Kidney (tissue), 22 donors: ENCODE measurements around the gene OR4D9. TPM values are rescaled to one million over a fixed set of nuclear protein-coding genes. Genes with fewer than 3 reads are reported as not detected.
A peak's percentile ranks its signal among the peaks of the same experiment; 100 is the strongest.

Source experiments
- DNase-seq, 5 donors: peaks; one replicate each; pipeline ENCODE4 v3.0.0-alpha.2; 2013 to 2020
- FAIRE-seq: peaks from 2 replicates; lab custom pipeline; 2012; peaks lifted over from hg19 to GRCh38; lab: Jason Lieb, UNC
- H3K27ac ChIP-seq, 2 donors: one replicate each; pipeline ENCODE4 v1.7.0; 2013; ENCODE audit warnings: low read depth in 2 of 2, low read length in 2 of 2, inconsistent platforms in 1 of 2
- H3K27me3 ChIP-seq: one replicate; pipeline ENCODE4 v1.7.1; 2013; ENCODE audit warnings: low read length, inconsistent platforms; ENCODE audit not compliant: control insufficient read depth, insufficient read depth
- H3K36me3 ChIP-seq, 3 donors: one replicate each; pipeline versions ENCODE4 v1.7.0 to v1.7.1; 2013; ENCODE audit warnings: low read length in 3 of 3, control low read depth in 1 of 3, inconsistent platforms in 1 of 3; ENCODE audit not compliant: insufficient read depth in 3 of 3, control insufficient read depth in 2 of 3
- H3K4me1 ChIP-seq, 3 donors: one replicate each; pipeline versions ENCODE4 v1.7.0 to v1.7.1; 2013; ENCODE audit warnings: low read length in 3 of 3, inconsistent platforms in 1 of 3, low read depth in 1 of 3; ENCODE audit not compliant: control insufficient read depth in 2 of 3, insufficient read depth in 2 of 3
- H3K4me3 ChIP-seq, 3 donors: one replicate each; pipeline versions ENCODE4 v1.7.0 to v1.8.1; 2013; ENCODE audit warnings: low read length in 3 of 3, control low read depth in 1 of 3, inconsistent platforms in 1 of 3
- H3K9ac ChIP-seq, 3 donors: one replicate each; pipeline versions ENCODE4 v1.7.0 to v1.7.1; 2013; ENCODE audit warnings: low read length in 3 of 3, control low read depth in 1 of 3, inconsistent platforms in 1 of 3
- H3K9me3 ChIP-seq, 3 donors: one replicate each; pipeline versions ENCODE4 v1.7.0 to v1.7.1; 2013; ENCODE audit warnings: low read length in 3 of 3, control low read depth in 1 of 3, inconsistent platforms in 1 of 3; ENCODE audit not compliant: control insufficient read depth in 2 of 3, insufficient read depth in 1 of 3
- CTCF ChIP-seq: IDR thresholded peaks from 3 replicates; pipeline ENCODE4 v1.5.1; 2012; ENCODE audit warnings: mild to moderate bottlenecking, moderate library complexity, borderline replicate concordance; ENCODE audit not compliant: insufficient read depth; ENCODE audit errors: extremely low read depth
- intact Hi-C: fragments of 100-400 bp; cut with DNase I; formaldehyde crosslinking; loops from one replicate; pipeline ENCODE4 v1.11.1; 2022
- long read RNA-seq, 10 donors: library from polyadenylated mRNA in 1 of 10; unstranded in 1 of 10; transcript quantifications; one replicate each; pipeline ENCODE4 v2.0.0 and lab custom pipeline, GENCODE V29; 2021 to 2026
- polyA plus RNA-seq: library from polyadenylated mRNA; stranded (reverse); fragments of 350-450 nt; fragmentation: Illumina TruSeq; extraction: RNeasy Lipid Tissue Mini Kit (QIAGEN cat#74804); gene quantifications from one replicate; pipeline ENCODE4 v1.2.3, GENCODE V29; 2014; ENCODE audit warnings: low read depth, low replicate concordance; ENCODE audit not compliant: insufficient read depth
- total RNA-seq: library from RNA; stranded (reverse); fragmentation: NEBNext Ultra II Directional; extraction: Animal tissue kit (Norgen Biotek cat#: 25700); gene quantifications from one replicate; pipeline ENCODE4 v1.2.1, GENCODE V29; 2021
- donor health status: control.
- donor health status: control.
- donor health status: control.
- donor health status: control.
- donor health status: control.
- donor health status: DM: yes; HTN: yes; CAD: no.
- donor health status: Normal renal cell carcinoma (clear cell type).

Gene OR4D9
- total RNA-seq (not detected), polyA plus RNA-seq (not detected)
- long read RNA-seq, donor 1 = 0 reads
- long read RNA-seq, donor 2 = 0 reads
- long read RNA-seq, donor 3 = 0 reads
- long read RNA-seq, donor 4 = 0 reads
- long read RNA-seq, donor 5 = 0 reads
- long read RNA-seq, donor 6 = 0 reads
- long read RNA-seq, donor 7 = 0 reads
- long read RNA-seq, donor 8 = 0 reads
- long read RNA-seq, donor 9 = 0 reads
- long read RNA-seq, donor 10 = 0 reads

- FAIRE-seq = no peak
- Histone ChIP-seq H3K36me3 (no peaks in the 10 kb centered on the region), H3K27ac (no peak within 1 kb of the TSS), H3K27me3 (no peaks in the 10 kb centered on the region), H3K4me1 (no peaks in the 10 kb centered on the region), H3K9me3 (no peaks in the 10 kb centered on the region), H3K9ac (no peak within 1 kb of the TSS), H3K4me3 (no peak within 1 kb of the TSS)
- peak in 1 of 5 donors; percentile 17 for DNase-seq
- intact Hi-C loops = no loop called here
- no peak for TF ChIP-seq CTCF
Measured at GRCh38 chr11:59510941-59511589, at the start of gene OR4D9. TSS of gene OR4D9 (plus strand) at chr11:59511539. CDS start at chr11:59514913, 3,374 bp downstream.

GRCh38 chr11:59463190-59463641, 48.1 kb upstream of the OR4D9 start:
- Histone ChIP-seq H3K4me1 (no peaks in the 10 kb centered on the region), H3K9ac (no peak overlapping the region), H3K36me3 (no peaks in the 10 kb centered on the region), H3K4me3 (no peak overlapping the region), H3K9me3 (no peaks in the 10 kb centered on the region), H3K27ac (no peak overlapping the region), H3K27me3 (no peaks in the 10 kb centered on the region)
- FAIRE-seq (no peak), DNase-seq (peak in 3 of 5 donors; percentile 18 to 68 (median 31))
- intact Hi-C loops = no loop called here
- no peak for TF ChIP-seq CTCF

DNA sequence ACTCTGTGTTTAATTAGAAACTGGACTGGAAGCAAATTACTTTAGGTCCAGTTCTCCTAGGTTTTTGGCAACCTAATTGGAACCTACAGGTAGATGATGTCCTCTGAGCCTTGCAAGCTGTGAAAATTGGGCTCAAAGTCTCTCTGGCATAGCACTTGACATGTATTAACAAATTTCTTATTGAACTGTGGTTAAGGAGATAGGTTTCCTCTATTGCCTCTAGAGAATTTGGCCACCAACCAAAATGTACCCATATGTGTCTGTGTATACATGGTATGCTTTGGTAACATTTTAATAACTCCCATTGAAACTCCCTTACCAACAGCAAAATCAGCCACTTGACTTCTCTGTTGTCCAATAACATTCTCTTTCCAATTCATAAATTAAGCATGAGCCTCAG, 38.3 kb upstream of the OR4D9 start, which contains the start of gene OR4D10:
Gene OR4D10 (plus strand): TSS at position 301 of the 400 bp plus-strand sequence. CDS start 4,115 bp downstream, outside the sequence.
- H3K4me1 ChIP-seq = no peaks in the 10 kb centered on the region
- no peaks in the 10 kb centered on the region for H3K36me3 ChIP-seq
- no peak within 1 kb of the TSS for H3K9ac ChIP-seq
- DNase-seq (no peak), FAIRE-seq (no peak)
- H3K9me3 ChIP-seq = no peaks in the 10 kb centered on the region
- no peak within 1 kb of the TSS for H3K4me3 ChIP-seq
- no peak for TF ChIP-seq CTCF
- no peaks in the 10 kb centered on the region for H3K27me3 ChIP-seq
- intact Hi-C loops = no loop called here
- no peak within 1 kb of the TSS for H3K27ac ChIP-seq
